Calu3 (cell line): Measurements from ENCODE around the gene PCBP1. TPM values are rescaled to one million over a fixed set of nuclear protein-coding genes. Genes with fewer than 3 reads are reported as not detected.
"Not testable (repeated sequence)": the region's sequence is repeated elsewhere in the genome, so short reads cannot be mapped to it uniquely, and the experiment has no call there.

Experiments used
- BruUV-seq: library from RNA; stranded (reverse); fragments of 400-500 nt; replicated peaks from 2 replicates; lab custom pipeline; 2021; lab: Mats Ljungman, UMichigan
- CTCF ChIA-PET: fragments of 300-600 bp; sonication (Branson Sonifier 250); formaldehyde crosslinking; loops from one replicate; lab custom pipeline; 2022; ENCODE audit warnings: antibody characterized with exemption; lab: Charles Lee
- DNase-seq: peaks from one replicate; pipeline ENCODE4 v3.0.0; 2022
- H3K27ac Mint-ChIP-seq: one replicate; pipeline ENCODE4 v1.8.0; 2022; ENCODE audit warnings: mixed read lengths; ENCODE audit not compliant: unreplicated experiment
- H3K27me3 Mint-ChIP-seq: one replicate; pipeline ENCODE4 v1.8.0; 2022; ENCODE audit warnings: mixed read lengths; ENCODE audit not compliant: unreplicated experiment
- H3K36me3 Mint-ChIP-seq: one replicate; pipeline ENCODE4 v1.8.0; 2022; ENCODE audit warnings: mild to moderate bottlenecking, moderate library complexity, mixed read lengths; ENCODE audit not compliant: insufficient read depth, unreplicated experiment
- H3K4me1 Mint-ChIP-seq: one replicate; pipeline ENCODE4 v1.8.0; 2022; ENCODE audit warnings: mild to moderate bottlenecking, low read depth, mixed read lengths; ENCODE audit not compliant: unreplicated experiment
- H3K4me3 Mint-ChIP-seq: one replicate; pipeline ENCODE4 v1.8.0; 2022; ENCODE audit warnings: mild to moderate bottlenecking, low read depth, moderate library complexity, mixed read lengths; ENCODE audit not compliant: unreplicated experiment
- H3K9me3 Mint-ChIP-seq: one replicate; pipeline ENCODE4 v1.8.0; 2022; ENCODE audit warnings: low read depth, mixed read lengths; ENCODE audit not compliant: unreplicated experiment
- CTCF ChIP-seq: fragments of 200-600 bp; IDR thresholded peaks from one replicate; pipeline ENCODE4 v1.8.0; 2022; ENCODE audit warnings: antibody characterized with exemption; ENCODE audit not compliant: unreplicated experiment
- intact Hi-C: fragments of 100-400 bp; cut with micrococcal nuclease; formaldehyde crosslinking; loops from one replicate; pipeline ENCODE4 v1.10.0; 2022; ENCODE audit not compliant: unreplicated experiment
- total RNA-seq: library from RNA; stranded (reverse); gene quantifications from 2 replicates; pipeline ENCODE4 v1.2.3, GENCODE V29; 2022

The PCBP1 gene
- total RNA-seq, 1 experiment from 2014 or later, result 252 TPM

- intact Hi-C loops, result no loop called here
- CTCF ChIA-PET, result interaction anchor here (1.1 kb wide), 1 partner anchor 13 kb away, joined by 3 read pairs; no protein-coding TSS in a partner anchor
- no peak overlapping the region for H3K27ac Mint-ChIP-seq
- TF ChIP-seq CTCF, result no peak
- no peak for DNase-seq
- no peaks in the 10 kb centered on the region for H3K9me3 Mint-ChIP-seq
- no peaks in the 10 kb centered on the region for H3K27me3 Mint-ChIP-seq
- no peak overlapping the region for H3K4me3 Mint-ChIP-seq
- no peaks in the 10 kb centered on the region for H3K36me3 Mint-ChIP-seq
- H3K4me1 Mint-ChIP-seq, result peaks cover 27% of the 10 kb centered on the region
- BruUV-seq, result no TSS peak
Measured at GRCh38 chr2:70098032-70098431, 10.8 kb downstream of the PCBP1 start.

GRCh38 chr2:70099270-70099669, 12.0 kb downstream of the PCBP1 start:
- intact Hi-C loops, result no loop called here
- H3K27me3 Mint-ChIP-seq, result no peaks in the 10 kb centered on the region
- no peak for DNase-seq
- H3K36me3 Mint-ChIP-seq, result peaks cover 2% of the 10 kb centered on the region
- no peak for TF ChIP-seq CTCF
- H3K4me3 Mint-ChIP-seq, result no peak overlapping the region
- peaks cover 35% of the 10 kb centered on the region for H3K4me1 Mint-ChIP-seq
- CTCF ChIA-PET, result no interaction called here
- no peak overlapping the region for H3K27ac Mint-ChIP-seq
- H3K9me3 Mint-ChIP-seq, result no peaks in the 10 kb centered on the region
- BruUV-seq, result no TSS peak

GRCh38 chr2:70101174-70101573, 13.9 kb downstream of the PCBP1 start:
- CTCF ChIA-PET, result no interaction called here
- no TSS peak for BruUV-seq
- Mint-ChIP-seq H3K36me3 (peaks cover 7% of the 10 kb centered on the region), H3K27me3 (no peaks in the 10 kb centered on the region), H3K4me1 (peaks cover 29% of the 10 kb centered on the region), H3K27ac (no peak overlapping the region), H3K4me3 (no peak overlapping the region), H3K9me3 (no peaks in the 10 kb centered on the region)
- no peak for TF ChIP-seq CTCF
- intact Hi-C loops, result no loop called here
- no peak for DNase-seq

- peaks cover 30% of the 10 kb centered on the region for H3K4me1 Mint-ChIP-seq
- H3K36me3 Mint-ChIP-seq, H3K4me3 Mint-ChIP-seq, DNase-seq, BruUV-seq, CTCF ChIA-PET, H3K27ac Mint-ChIP-seq, intact Hi-C loops, H3K9me3 Mint-ChIP-seq, H3K27me3 Mint-ChIP-seq: not testable (repeated sequence)
Measured at GRCh38 chr2:70101686-70102085, 14.4 kb downstream of the PCBP1 start.

- H3K27me3 Mint-ChIP-seq, CTCF ChIA-PET, H3K36me3 Mint-ChIP-seq, intact Hi-C loops, H3K4me3 Mint-ChIP-seq, H3K9me3 Mint-ChIP-seq, BruUV-seq, H3K27ac Mint-ChIP-seq, DNase-seq: not testable (repeated sequence)
- peaks cover 37% of the 10 kb centered on the region for H3K4me1 Mint-ChIP-seq
Measured at GRCh38 chr2:70102323-70102905, 15.1 kb downstream of the PCBP1 start.
